OCI-LY3 (cell line): Measurements from ENCODE around the gene WAPL.
"Not testable (repeated sequence)": the region's sequence is repeated elsewhere in the genome, so short reads cannot be mapped to it uniquely, and the experiment has no call there.

Experiments
- H2AFZ ChIP-seq: fragments of 200-600, 300-600 bp; shearing (Covaris generic); 2 replicates; pipeline ENCODE4 v1.6.0; 2014; ENCODE audit warnings: antibody characterized with exemption, low read depth, low read length
- H3K27ac ChIP-seq: fragments of 200-600, 300-600 bp; sonication (generic); 2 replicates; pipeline ENCODE4 v1.5.1; 2014; ENCODE audit warnings: mild to moderate bottlenecking, low read length, moderate library complexity, mixed read lengths
- H3K27me3 ChIP-seq: fragments of 200-600, 300-600 bp; sonication (generic); 2 replicates; pipeline ENCODE4 v1.6.1; 2014; ENCODE audit warnings: low read depth, low read length, mixed read lengths
- H3K36me3 ChIP-seq: fragments of 200-600, 300-600 bp; sonication (generic); replicated peaks from 2 replicates; pipeline ENCODE3; 2014; ENCODE audit warnings: low read depth, low read length, mixed read lengths
- H3K4me1 ChIP-seq: fragments of 300-600, 200-600 bp; sonication (generic); 2 replicates; pipeline ENCODE4 v1.6.1; 2014; ENCODE audit warnings: low read length, mixed read lengths
- H3K4me2 ChIP-seq: fragments of 200-600, 300-600 bp; sonication (generic); 2 replicates; pipeline ENCODE4 v1.6.1; 2014; ENCODE audit warnings: low read length, mixed read lengths
- H3K4me3 ChIP-seq: fragments of 300-600, 200-600 bp; sonication (generic); 2 replicates; pipeline ENCODE4 v1.5.1; 2014; ENCODE audit warnings: antibody characterized with exemption, mild to moderate bottlenecking, low read length, moderate library complexity
- H3K79me2 ChIP-seq: fragments of 300-600, 200-600 bp; shearing (Covaris generic); 2 replicates; pipeline ENCODE4 v1.6.1; 2014; ENCODE audit warnings: mild to moderate bottlenecking, low read length, mixed read lengths
- H3K9ac ChIP-seq: fragments of 300-600, 200-600 bp; shearing (Covaris generic); 2 replicates; pipeline ENCODE4 v1.6.0; 2014; ENCODE audit warnings: mild to moderate bottlenecking, low read length, moderate library complexity
- H3K9me3 ChIP-seq: fragments of 200-600, 300-600 bp; shearing (Covaris generic); 2 replicates; pipeline ENCODE4 v1.6.1; 2014; ENCODE audit warnings: low read length, mixed read lengths; ENCODE audit not compliant: insufficient read depth
- H4K20me1 ChIP-seq: fragments of 200-600, 300-600 bp; sonication (generic); 2 replicates; pipeline ENCODE4 v1.6.1; 2016; ENCODE audit warnings: low read length, mixed read lengths; ENCODE audit not compliant: insufficient read depth
- EZH2phosphoT487 ChIP-seq: fragments of 200-600 bp; shearing (Covaris generic); IDR thresholded peaks from 2 replicates; pipeline ENCODE4 v1.6.1; 2018; ENCODE audit warnings: antibody characterized with exemption, mixed run types, low read depth
- TF ChIP-seq, protein P1 (sequence below): fragments of 200-600, 300-600 bp; sonication (generic); IDR thresholded peaks from 2 replicates; pipeline ENCODE4 v1.5.1; 2014; ENCODE audit warnings: antibody characterized with exemption, low read length, low read depth

The WAPL gene

DNA sequence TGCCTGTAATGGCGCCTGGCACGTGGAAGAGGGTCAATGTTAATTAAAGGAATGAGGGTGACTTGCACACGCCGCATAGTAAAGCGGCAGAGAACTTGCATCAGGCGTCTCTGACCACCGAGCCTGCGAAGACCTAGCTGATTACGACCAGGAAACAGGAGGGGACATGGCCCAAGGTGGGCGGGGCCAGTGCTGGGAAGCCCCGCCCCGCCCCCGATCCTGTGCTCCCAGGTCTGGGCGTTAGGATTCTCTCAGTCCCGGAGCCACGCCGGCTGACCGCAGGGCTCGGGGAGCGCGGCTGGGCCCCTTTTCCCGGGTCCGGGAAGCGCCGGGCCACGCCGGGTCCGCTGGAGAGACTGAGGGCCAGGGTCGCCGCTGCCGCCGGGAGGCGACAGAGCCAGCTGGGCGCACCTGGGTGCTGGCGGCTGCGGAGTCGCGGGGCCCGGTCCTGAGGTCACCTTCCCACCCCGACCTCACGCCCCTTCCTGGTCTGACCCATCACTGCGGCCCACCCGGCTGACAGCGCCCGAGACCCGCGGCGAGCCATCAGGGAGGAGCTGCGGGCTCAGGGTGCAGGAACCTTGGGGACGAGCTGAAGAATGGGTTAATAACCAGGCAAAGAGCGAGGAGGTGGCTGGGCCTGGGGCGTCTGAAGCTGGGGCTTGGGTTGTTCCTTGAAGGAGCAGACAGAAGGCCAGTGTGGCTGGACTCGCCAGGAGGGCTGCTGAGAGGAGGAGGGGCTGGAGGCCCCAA, 132.0 kb downstream of the WAPL start:
- Histone ChIP-seq H3K27ac (no peak overlapping the region), H3K27me3 (no peaks in the 10 kb centered on the region; the same call in 1 of the 2 replicates), H4K20me1 (no peaks in the 10 kb centered on the region), H3K4me2 (no peak overlapping the region), H3K36me3 (no peaks in the 10 kb centered on the region), H3K9ac (no peak overlapping the region), H3K4me3 (no peak overlapping the region), H3K79me2 (no peaks in the 10 kb centered on the region), H3K4me1 (peaks cover 47% of the 10 kb centered on the region), H3K9me3 (no peaks in the 10 kb centered on the region), H2AFZ (no peak overlapping the region)
- TF ChIP-seq, protein P1, sequence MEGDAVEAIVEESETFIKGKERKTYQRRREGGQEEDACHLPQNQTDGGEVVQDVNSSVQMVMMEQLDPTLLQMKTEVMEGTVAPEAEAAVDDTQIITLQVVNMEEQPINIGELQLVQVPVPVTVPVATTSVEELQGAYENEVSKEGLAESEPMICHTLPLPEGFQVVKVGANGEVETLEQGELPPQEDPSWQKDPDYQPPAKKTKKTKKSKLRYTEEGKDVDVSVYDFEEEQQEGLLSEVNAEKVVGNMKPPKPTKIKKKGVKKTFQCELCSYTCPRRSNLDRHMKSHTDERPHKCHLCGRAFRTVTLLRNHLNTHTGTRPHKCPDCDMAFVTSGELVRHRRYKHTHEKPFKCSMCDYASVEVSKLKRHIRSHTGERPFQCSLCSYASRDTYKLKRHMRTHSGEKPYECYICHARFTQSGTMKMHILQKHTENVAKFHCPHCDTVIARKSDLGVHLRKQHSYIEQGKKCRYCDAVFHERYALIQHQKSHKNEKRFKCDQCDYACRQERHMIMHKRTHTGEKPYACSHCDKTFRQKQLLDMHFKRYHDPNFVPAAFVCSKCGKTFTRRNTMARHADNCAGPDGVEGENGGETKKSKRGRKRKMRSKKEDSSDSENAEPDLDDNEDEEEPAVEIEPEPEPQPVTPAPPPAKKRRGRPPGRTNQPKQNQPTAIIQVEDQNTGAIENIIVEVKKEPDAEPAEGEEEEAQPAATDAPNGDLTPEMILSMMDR, result no peak
- no peak for TF ChIP-seq EZH2phosphoT487

DNA sequence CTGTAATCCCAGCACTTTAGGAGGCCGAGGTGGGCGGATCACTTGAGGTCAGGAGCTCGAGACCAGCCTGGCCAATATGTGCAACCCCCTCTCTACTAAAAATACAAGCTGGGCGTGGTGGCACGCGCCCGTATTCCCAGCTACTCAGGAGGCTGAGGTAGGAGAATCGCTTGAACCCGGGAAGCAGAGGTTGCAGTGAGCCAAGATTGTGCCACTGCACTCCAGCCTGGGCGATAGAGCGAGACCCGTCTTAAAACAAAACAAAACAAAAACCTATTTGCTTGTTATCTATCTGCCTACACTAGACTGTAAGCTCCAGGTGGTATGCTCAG, 132.5 kb downstream of the WAPL start:
- H3K4me2 ChIP-seq, H3K79me2 ChIP-seq, H4K20me1 ChIP-seq, H3K27me3 ChIP-seq, H3K36me3 ChIP-seq, H3K4me3 ChIP-seq, H3K9me3 ChIP-seq, H2AFZ ChIP-seq, H3K27ac ChIP-seq, H3K9ac ChIP-seq: not testable (repeated sequence)
- H3K4me1 ChIP-seq, result peaks cover 45% of the 10 kb centered on the region

DNA sequence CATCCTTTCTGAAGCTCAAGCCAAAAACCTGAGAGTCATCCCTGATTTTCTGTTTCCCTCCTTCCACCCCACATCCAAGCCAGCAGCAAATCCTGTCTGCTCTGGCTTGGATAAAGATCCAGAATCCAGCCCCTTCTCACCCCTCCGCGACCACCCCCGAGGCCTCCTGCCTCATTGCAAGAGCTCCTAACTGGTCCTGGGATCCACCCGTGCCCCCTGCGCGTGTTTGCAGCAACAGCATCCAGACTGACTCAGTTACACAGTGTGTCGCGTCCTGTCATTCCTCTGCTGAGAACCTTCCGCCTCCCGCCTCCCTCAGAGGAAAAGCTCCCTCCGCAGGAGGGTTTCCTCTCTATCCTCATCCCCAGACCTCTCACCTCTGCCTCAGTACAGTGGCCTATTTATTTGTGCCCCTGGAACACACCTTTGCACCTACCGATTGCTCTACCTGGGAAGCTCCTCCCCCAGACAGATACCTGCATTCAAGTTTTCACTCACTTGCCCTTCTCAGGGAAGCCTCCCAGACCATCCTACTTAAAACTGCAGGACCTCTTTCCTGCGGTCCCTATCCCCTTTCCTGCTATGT, 133.4 kb downstream of the WAPL start:
- no peaks in the 10 kb centered on the region for H3K9me3 ChIP-seq
- H3K9ac ChIP-seq, result no peak overlapping the region
- H4K20me1 ChIP-seq, result no peaks in the 10 kb centered on the region
- H2AFZ ChIP-seq, result no peak overlapping the region
- H3K27ac ChIP-seq, result no peak overlapping the region
- no peaks in the 10 kb centered on the region; the same call in 1 of the 2 replicates for H3K27me3 ChIP-seq
- TF ChIP-seq, protein P1, result no peak
- no peak for TF ChIP-seq EZH2phosphoT487
- H3K36me3 ChIP-seq, result no peaks in the 10 kb centered on the region
- H3K4me3 ChIP-seq, result no peak overlapping the region
- H3K4me2 ChIP-seq, result no peak overlapping the region
- no peaks in the 10 kb centered on the region for H3K79me2 ChIP-seq
- H3K4me1 ChIP-seq, result peaks cover 37% of the 10 kb centered on the region

DNA sequence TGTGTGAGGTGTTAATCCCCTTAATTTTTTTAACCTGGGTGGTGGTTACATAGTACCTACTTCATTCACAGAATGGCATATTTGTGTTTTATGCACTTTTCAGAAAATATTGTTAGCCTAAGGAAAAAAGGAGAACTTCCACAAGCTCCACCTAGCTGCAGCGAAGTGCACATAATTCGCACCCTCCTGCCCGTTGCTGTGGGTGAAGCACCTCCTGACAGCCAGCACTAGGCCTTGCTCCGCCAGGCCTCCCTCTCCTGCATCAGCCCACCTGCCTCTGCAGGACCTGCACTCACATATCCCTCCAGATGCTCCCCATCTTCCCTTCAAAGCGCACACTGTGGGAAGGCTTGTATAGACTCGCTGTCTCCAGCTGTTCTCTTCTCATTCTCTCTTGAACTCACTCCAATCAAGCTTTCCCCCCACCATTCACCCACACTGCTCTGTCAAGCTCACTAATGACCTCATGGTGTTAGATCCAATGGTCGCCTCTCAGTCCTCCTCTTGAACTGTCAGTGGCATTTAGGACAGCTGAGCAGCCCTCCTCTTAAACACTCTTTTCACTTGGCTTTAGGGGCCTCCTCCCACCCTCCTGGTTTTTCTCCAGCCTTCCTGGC, 134.3 kb downstream of the WAPL start:
- H3K27ac ChIP-seq, result no peak overlapping the region
- H3K4me2 ChIP-seq, result no peak overlapping the region
- H3K9ac ChIP-seq, result no peak overlapping the region
- no peak overlapping the region for H3K4me3 ChIP-seq
- no peak for TF ChIP-seq EZH2phosphoT487
- TF ChIP-seq, protein P1, result no peak
- no peaks in the 10 kb centered on the region for H3K9me3 ChIP-seq
- H2AFZ ChIP-seq, result no peak overlapping the region
- no peaks in the 10 kb centered on the region for H3K79me2 ChIP-seq
- H4K20me1 ChIP-seq, result no peaks in the 10 kb centered on the region
- H3K4me1 ChIP-seq, result peaks cover 28% of the 10 kb centered on the region
- no peaks in the 10 kb centered on the region for H3K36me3 ChIP-seq
- no peaks in the 10 kb centered on the region; the same call in 1 of the 2 replicates for H3K27me3 ChIP-seq
